CD4-positive, alpha-beta memory T cell (primary cell): ENCODE results near the gene SMAP2. TPM values are rescaled to one million over a fixed set of nuclear protein-coding genes. Genes with fewer than 3 reads are reported as not detected.

Source experiments
- CTCF ChIA-PET: fragments of 350-600 bp; sonication (Branson Sonifier 250); formaldehyde crosslinking; loops from one replicate; lab custom pipeline; 2021; ENCODE audit warnings: inconsistent platforms; ENCODE audit not compliant: partially characterized antibody; lab: Charles Lee
- POLR2A ChIA-PET: fragments of 350-600 bp; sonication (Branson Sonifier 250); formaldehyde crosslinking; loops from one replicate; lab custom pipeline; 2021; ENCODE audit not compliant: partially characterized antibody; lab: Charles Lee
- DNase-seq, 5 donors: peaks; one replicate each; pipeline versions ENCODE4 v3.0.0 to v3.0.0-alpha.2; 2020 to 2022; ENCODE audit warnings: mixed read lengths in 1 of 5
- H3K27ac ChIP-seq: one replicate; pipeline ENCODE4 v1.7.0; 2013; ENCODE audit warnings: low read depth, low read length
- H3K27me3 ChIP-seq: 2 replicates; pipeline ENCODE4 v1.7.0; 2013; ENCODE audit warnings: mild to moderate bottlenecking, low read length, moderate library complexity; ENCODE audit not compliant: insufficient read depth
- H3K36me3 ChIP-seq: 2 replicates; pipeline ENCODE4 v1.7.0; 2013; ENCODE audit warnings: mild to moderate bottlenecking, low read length, moderate library complexity; ENCODE audit not compliant: insufficient read depth
- H3K4me1 ChIP-seq: 2 replicates; pipeline ENCODE4 v1.7.0; 2013; ENCODE audit warnings: mild to moderate bottlenecking, low read length, moderate library complexity; ENCODE audit not compliant: insufficient read depth
- H3K4me3 ChIP-seq, 2 donors: one replicate each; pipeline ENCODE4 v1.7.0; 2013; ENCODE audit warnings: low read length in 2 of 2, mild to moderate bottlenecking in 1 of 2
- H3K9me3 ChIP-seq, 2 donors: one replicate each; pipeline ENCODE4 v1.7.0; 2013; ENCODE audit warnings: low read length in 2 of 2, control low read depth in 1 of 2; ENCODE audit not compliant: control insufficient read depth in 1 of 2
- H3K27ac Mint-ChIP-seq, 7 donors: one replicate each; pipeline ENCODE4 v1.8.0; 2020 to 2021; ENCODE audit warnings: mixed read lengths in 7 of 7, mild to moderate bottlenecking in 6 of 7, inconsistent platforms in 3 of 7, moderate library complexity in 3 of 7
- H3K27me3 Mint-ChIP-seq, 2 donors: one replicate each; pipeline ENCODE4 v1.8.0; 2020 to 2021; ENCODE audit warnings: mixed read lengths in 2 of 2
- H3K36me3 Mint-ChIP-seq, 2 donors: one replicate each; pipeline ENCODE4 v1.8.0; 2020 to 2021; ENCODE audit warnings: mixed read lengths in 2 of 2, inconsistent platforms in 1 of 2, mild to moderate bottlenecking in 1 of 2
- H3K4me1 Mint-ChIP-seq, 4 donors: one replicate each; pipeline ENCODE4 v1.8.0; 2020 to 2021; ENCODE audit warnings: mixed read lengths in 4 of 4, mild to moderate bottlenecking in 1 of 4
- H3K4me3 Mint-ChIP-seq, 8 donors: one replicate each; pipeline ENCODE4 v1.8.0; 2020 to 2021; ENCODE audit warnings: mixed read lengths in 8 of 8, mild to moderate bottlenecking in 7 of 8, moderate library complexity in 6 of 8, inconsistent platforms in 3 of 8
- H3K9me3 Mint-ChIP-seq, 8 donors: one replicate each; pipeline ENCODE4 v1.8.0; 2020 to 2021; ENCODE audit warnings: mixed read lengths in 8 of 8, mild to moderate bottlenecking in 5 of 8, inconsistent platforms in 3 of 8, moderate library complexity in 1 of 8
- intact Hi-C: fragments of 100-400 bp; cut with micrococcal nuclease; formaldehyde crosslinking; loops from one replicate; pipeline ENCODE4 v1.15.1; 2023
- polyA plus RNA-seq, 2 donors: library from polyadenylated mRNA; unstranded; fragments of 300-500 nt; fragmentation: Illumina TruSeq; gene quantifications; one replicate each; pipeline ENCODE4 v1.2.3, GENCODE V29; 2021
- total RNA-seq, 2 experiments: library from RNA; stranded (reverse); gene quantifications; one replicate each; pipeline ENCODE4 v1.2.3, GENCODE V29; 2021

The SMAP2 gene
- total and polyA plus RNA-seq, 4 experiments from 2014 or later = 123 to 358 (median 191) TPM

- Mint-ChIP-seq H3K9me3 (peaks cover 0 to 2% (median 0%) of the 10 kb centered on the region in 8 donors), H3K4me3 (peak overlapping the region; percentile 43 to 72 (median 65)), H3K4me1 (peaks cover 66 to 96% (median 82%) of the 10 kb centered on the region in 4 donors), H3K27me3 (no peaks in the 10 kb centered on the region), H3K27ac (peak overlapping the region; percentile 22 to 91 (median 82)), H3K36me3 (peaks cover 14 to 22% of the 10 kb centered on the region in 2 donors)
- H3K27me3 ChIP-seq = no peaks in the 10 kb centered on the region
- no peak overlapping the region for H3K27ac ChIP-seq
- ChIA-PET CTCF (interaction anchor here (0.8 to 2.2 kb wide), 14 partner anchors 8 to 256 kb away, joined by 3 to 14 read pairs (median 4); no protein-coding TSS in a partner anchor), POLR2A (interaction anchor here (0.7 to 5.2 kb wide), 5 partner anchors 11 to 405 kb away, joined by 4 to 49 read pairs (median 36); partner anchors contain the start of gene SMAP2)
- H3K9me3 ChIP-seq = no peaks in the 10 kb centered on the region
- intact Hi-C loops = no loop called here
- DNase-seq = no peak
- H3K4me3 ChIP-seq = no peak overlapping the region
- H3K4me1 ChIP-seq = peaks cover 98% of the 10 kb centered on the region
- H3K36me3 ChIP-seq = no peaks in the 10 kb centered on the region
Measured at GRCh38 chr1:40399984-40400704, 26.6 kb downstream of the SMAP2 start.

- H3K27ac Mint-ChIP-seq = peak overlapping the region; percentile 3 to 98 (median 92)
- no peaks in the 10 kb centered on the region for H3K27me3 ChIP-seq
- peaks cover 92% of the 10 kb centered on the region for H3K4me1 ChIP-seq
- POLR2A ChIA-PET = interaction anchor here (1.2 to 5.3 kb wide), 5 partner anchors 10 to 26 kb away, joined by 4 to 49 read pairs (median 41); partner anchors contain the start of gene SMAP2
- peak overlapping the region; percentile 13 to 75 (median 46) for H3K4me3 Mint-ChIP-seq
- intact Hi-C loops = no loop called here
- peak overlapping the region; percentile 25 for H3K27ac ChIP-seq
- peaks cover 14 to 28% of the 10 kb centered on the region in 2 donors for H3K36me3 Mint-ChIP-seq
- no peaks in the 10 kb centered on the region for H3K9me3 ChIP-seq
- H3K4me1 Mint-ChIP-seq = peaks cover 59 to 88% (median 75%) of the 10 kb centered on the region in 4 donors
- CTCF ChIA-PET = interaction anchor here (1.7 to 5.8 kb wide), 3 partner anchors 19 to 63 kb away, joined by 4 to 87 read pairs (median 12); no protein-coding TSS in a partner anchor
- peaks cover 0 to 2% (median 0%) of the 10 kb centered on the region in 8 donors for H3K9me3 Mint-ChIP-seq
- H3K27me3 Mint-ChIP-seq = no peaks in the 10 kb centered on the region
- H3K4me3 ChIP-seq = no peak overlapping the region
- H3K36me3 ChIP-seq = peaks cover 2% of the 10 kb centered on the region
- no peak for DNase-seq
Measured at GRCh38 chr1:40401473-40402201, 28.1 kb downstream of the SMAP2 start.

DNA sequence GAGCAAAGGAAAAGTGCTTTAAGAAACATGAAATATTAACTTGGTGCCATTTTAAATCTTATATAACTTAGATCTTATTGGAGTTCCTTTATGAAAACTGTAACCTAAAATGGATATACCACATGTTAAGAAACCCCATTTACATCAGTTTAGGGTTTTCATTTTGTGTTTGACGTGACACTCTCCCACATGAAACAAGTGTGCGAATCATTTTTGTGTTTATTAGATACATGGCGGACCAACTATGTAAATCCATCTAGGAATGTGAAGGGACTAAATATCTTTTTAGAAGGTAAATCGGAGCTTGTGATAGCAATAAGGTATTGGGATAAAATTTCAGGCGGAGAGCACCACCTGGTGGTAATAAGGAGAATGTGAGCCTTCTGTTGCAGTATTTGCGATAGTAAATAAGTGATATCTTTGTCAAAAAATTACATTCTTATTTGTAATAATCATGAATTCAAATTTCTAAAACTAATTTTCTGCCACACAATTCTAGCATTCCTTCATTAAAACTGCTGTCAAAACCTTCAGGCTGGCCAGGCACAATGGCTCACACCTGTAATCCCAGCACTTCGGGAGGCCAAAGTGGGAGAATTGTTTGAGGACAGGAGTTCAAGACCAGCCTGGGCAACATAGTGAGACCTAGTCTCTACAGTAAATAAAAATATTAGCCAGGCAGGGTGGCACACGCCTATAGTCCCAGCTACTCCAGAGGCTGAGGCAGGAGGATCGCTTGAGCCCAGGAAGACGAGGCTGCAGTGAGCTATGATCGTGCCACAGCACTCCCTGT, 31.3 kb downstream of the SMAP2 start:
- peaks cover 22 to 38% of the 10 kb centered on the region in 2 donors for H3K36me3 Mint-ChIP-seq
- CTCF ChIA-PET = interaction anchor here (0.5 to 5.8 kb wide), 26 partner anchors 9 to 262 kb away, joined by 3 to 87 read pairs (median 5); partner anchors contain the start of genes COL9A2 and SMAP2
- H3K27me3 ChIP-seq = no peaks in the 10 kb centered on the region
- H3K27me3 Mint-ChIP-seq = no peaks in the 10 kb centered on the region
- peaks cover 27% of the 10 kb centered on the region for H3K36me3 ChIP-seq
- peak; percentile 70 to 79 (median 75) for DNase-seq
- peak overlapping the region; percentile 67 to 98 (median 96) for H3K27ac Mint-ChIP-seq
- H3K4me1 Mint-ChIP-seq = peaks cover 41 to 74% (median 64%) of the 10 kb centered on the region in 4 donors
- peaks cover 61% of the 10 kb centered on the region for H3K4me1 ChIP-seq
- peaks cover 0 to 2% (median 0%) of the 10 kb centered on the region in 8 donors for H3K9me3 Mint-ChIP-seq
- H3K27ac ChIP-seq = peak overlapping the region; percentile 60
- H3K9me3 ChIP-seq = no peaks in the 10 kb centered on the region
- intact Hi-C loops = loop anchor here (1.0 to 5.0 kb wide), 9 partner anchors 10 to 261 kb away; partner anchors contain the start of genes SMAP2 and ZMPSTE24
- no peak overlapping the region for H3K4me3 ChIP-seq
- peak overlapping the region; percentile 12 to 84 (median 60) for H3K4me3 Mint-ChIP-seq
- POLR2A ChIA-PET = interaction anchor here (0.6 to 5.3 kb wide), 12 partner anchors 12 to 255 kb away, joined by 3 to 41 read pairs (median 6); partner anchors contain the start of genes SMAP2 and ZMPSTE24

DNA sequence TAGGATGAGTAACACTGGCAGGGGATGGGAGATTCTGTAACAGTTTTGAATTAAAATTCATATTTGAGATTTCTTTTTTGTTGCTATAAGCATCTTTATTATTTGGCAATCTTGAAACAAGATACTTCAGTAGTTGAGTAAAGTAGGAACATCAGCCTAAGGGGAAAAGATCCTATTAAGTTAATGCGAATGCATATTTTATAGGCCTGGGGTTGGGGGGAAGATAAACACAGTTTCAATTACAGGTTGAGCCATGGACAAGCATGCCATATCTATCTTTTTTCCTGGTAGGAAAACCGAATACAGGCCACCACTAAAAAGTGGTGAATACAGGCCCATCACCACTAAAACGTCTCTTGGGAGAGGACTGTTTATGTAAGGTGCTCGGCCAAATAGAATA, 32.3 kb downstream of the SMAP2 start:
- no peaks in the 10 kb centered on the region for H3K9me3 Mint-ChIP-seq
- H3K27ac Mint-ChIP-seq = peak overlapping the region in 6 of 7 donors; percentile 25 to 98 (median 60)
- Histone ChIP-seq H3K27ac (no peak overlapping the region), H3K9me3 (no peaks in the 10 kb centered on the region), H3K36me3 (peaks cover 36% of the 10 kb centered on the region), H3K27me3 (no peaks in the 10 kb centered on the region), H3K4me1 (peaks cover 52% of the 10 kb centered on the region), H3K4me3 (no peak overlapping the region)
- H3K4me1 Mint-ChIP-seq = peaks cover 34 to 64% (median 55%) of the 10 kb centered on the region in 4 donors
- intact Hi-C loops = loop anchor here (1.0 to 5.0 kb wide), 3 partner anchors 34 to 147 kb away; partner anchors contain the start of genes SMAP2 and ZMPSTE24
- no peak for DNase-seq
- H3K4me3 Mint-ChIP-seq = no peak overlapping the region
- H3K36me3 Mint-ChIP-seq = peaks cover 22 to 40% of the 10 kb centered on the region in 2 donors
- ChIA-PET POLR2A (interaction anchor here (0.8 to 5.3 kb wide), 4 partner anchors 16 to 32 kb away, joined by 3 to 41 read pairs (median 22); partner anchors contain the start of gene SMAP2), CTCF (interaction anchor here (0.7 to 5.8 kb wide), 14 partner anchors 12 to 263 kb away, joined by 3 to 87 read pairs (median 19); partner anchors contain the start of genes COL9A2 and SMAP2)
- H3K27me3 Mint-ChIP-seq = no peaks in the 10 kb centered on the region

DNA sequence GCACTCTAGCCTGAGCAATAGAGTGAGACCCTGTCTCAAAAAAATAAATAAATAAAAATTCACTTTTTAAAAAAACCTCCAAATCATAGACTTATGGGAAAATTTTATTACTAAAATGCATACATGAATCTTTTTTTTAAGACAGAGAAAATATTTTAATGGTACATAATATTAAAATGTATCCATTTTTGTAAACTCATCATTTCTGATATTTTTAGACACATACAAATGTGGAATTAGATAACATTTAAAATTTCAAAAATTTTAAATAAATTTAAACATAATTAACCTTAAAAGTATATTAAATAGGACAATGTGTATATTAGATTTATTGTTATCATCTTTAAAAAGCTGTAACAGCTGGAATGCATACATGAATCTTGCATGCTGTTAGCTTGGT, 33.9 kb downstream of the SMAP2 start:
- peaks cover 43% of the 10 kb centered on the region for H3K36me3 ChIP-seq
- intact Hi-C loops = loop anchor here (5.0 kb wide), 1 partner anchor 35 kb away; the partner anchor contains the start of gene SMAP2

GRCh38 chr1:40409467-40409866, 35.9 kb downstream of the SMAP2 start:
- DNase-seq = no peak
- Mint-ChIP-seq H3K27me3 (no peaks in the 10 kb centered on the region), H3K4me1 (peaks cover 21 to 53% (median 37%) of the 10 kb centered on the region in 4 donors), H3K36me3 (peaks cover 42 to 72% of the 10 kb centered on the region in 2 donors), H3K27ac (peak overlapping the region in 3 of 7 donors; percentile 1 to 84 (median 60)), H3K4me3 (no peak overlapping the region), H3K9me3 (no peaks in the 10 kb centered on the region)
- ChIA-PET CTCF (interaction anchor here (2.1 to 3.6 kb wide), 2 partner anchors 71 to 265 kb away, joined by 11 to 19 read pairs; no protein-coding TSS in a partner anchor), POLR2A (no interaction called here)
- Histone ChIP-seq H3K36me3 (peaks cover 62% of the 10 kb centered on the region), H3K4me1 (peaks cover 15% of the 10 kb centered on the region), H3K4me3 (no peak overlapping the region), H3K27ac (no peak overlapping the region), H3K27me3 (no peaks in the 10 kb centered on the region), H3K9me3 (no peaks in the 10 kb centered on the region)
- intact Hi-C loops = loop anchor here (5.0 kb wide), 1 partner anchor 37 kb away; the partner anchor contains the start of gene SMAP2

More for the DNA sequence above, 33.9 kb downstream of the SMAP2 start:
- peaks cover 27 to 54% (median 41%) of the 10 kb centered on the region in 4 donors for H3K4me1 Mint-ChIP-seq
- H3K27me3 ChIP-seq = no peaks in the 10 kb centered on the region
- peaks cover 35% of the 10 kb centered on the region for H3K4me1 ChIP-seq
- H3K9me3 Mint-ChIP-seq = no peaks in the 10 kb centered on the region
- ChIA-PET CTCF (interaction anchor here (1.0 to 2.6 kb wide), 8 partner anchors 26 to 265 kb away, joined by 3 to 15 read pairs (median 6); no protein-coding TSS in a partner anchor), POLR2A (interaction anchor here (0.9 to 1.9 kb wide), 2 partner anchors 26 to 33 kb away, joined by 4 to 6 read pairs; no protein-coding TSS in a partner anchor)
- no peak overlapping the region for H3K4me3 ChIP-seq
- no peaks in the 10 kb centered on the region for H3K9me3 ChIP-seq
- no peak overlapping the region for H3K4me3 Mint-ChIP-seq
- H3K27ac ChIP-seq = no peak overlapping the region
- H3K27ac Mint-ChIP-seq = peak overlapping the region in 2 of 7 donors; percentile 8 to 31
- no peaks in the 10 kb centered on the region for H3K27me3 Mint-ChIP-seq
- H3K36me3 Mint-ChIP-seq = peaks cover 27 to 53% of the 10 kb centered on the region in 2 donors
- no peak for DNase-seq
